HK-2 (cell line): ENCODE results near the gene CAV1.
"Not testable (repeated sequence)": the region's sequence is repeated elsewhere in the genome, so short reads cannot be mapped to it uniquely, and the experiment has no call there.

ENCODE experiments used
- DNase-seq: peaks from one replicate; pipeline ENCODE4 v3.0.0-alpha.2; 2018; ENCODE audit not compliant: unreplicated experiment

CAV1 gene

GRCh38 chr7:116582164-116582732 lies 57.4 kb downstream of the CAV1 start:
- DNase-seq, result no peak

DNA sequence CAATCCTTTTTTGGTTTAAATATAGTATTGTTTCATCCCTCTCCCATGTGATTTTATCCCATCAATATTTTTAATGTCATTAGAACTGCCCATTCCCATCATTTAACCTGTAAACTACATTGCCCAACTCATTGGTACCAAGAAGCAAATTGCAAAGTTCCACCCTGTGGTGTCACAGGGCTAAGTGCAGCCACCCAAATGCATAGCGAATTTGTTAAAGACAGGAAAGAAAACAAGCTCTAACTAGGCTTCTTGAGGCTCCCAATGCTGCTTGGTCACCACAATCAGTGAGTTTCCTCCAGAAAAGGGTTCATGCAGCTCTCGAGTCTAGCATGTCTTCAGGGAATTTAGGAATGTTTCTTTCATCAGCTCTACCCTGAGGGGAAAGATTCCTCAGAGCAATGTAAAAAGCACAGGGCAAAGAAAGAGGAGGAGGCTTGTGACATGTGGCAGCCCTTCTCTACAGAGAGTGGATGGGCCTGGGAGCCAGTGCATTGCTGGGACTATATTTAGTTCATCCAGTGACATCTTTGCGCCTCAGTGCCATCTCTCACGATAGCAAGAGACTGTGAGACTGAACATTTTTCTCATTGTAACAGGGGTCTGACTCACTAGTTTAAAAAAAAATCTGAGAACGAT lies 58.1 kb downstream of the CAV1 start:
- no peak for DNase-seq

GRCh38 chr7:116583653-116584052 lies 58.8 kb downstream of the CAV1 start:
- no peak for DNase-seq

DNA sequence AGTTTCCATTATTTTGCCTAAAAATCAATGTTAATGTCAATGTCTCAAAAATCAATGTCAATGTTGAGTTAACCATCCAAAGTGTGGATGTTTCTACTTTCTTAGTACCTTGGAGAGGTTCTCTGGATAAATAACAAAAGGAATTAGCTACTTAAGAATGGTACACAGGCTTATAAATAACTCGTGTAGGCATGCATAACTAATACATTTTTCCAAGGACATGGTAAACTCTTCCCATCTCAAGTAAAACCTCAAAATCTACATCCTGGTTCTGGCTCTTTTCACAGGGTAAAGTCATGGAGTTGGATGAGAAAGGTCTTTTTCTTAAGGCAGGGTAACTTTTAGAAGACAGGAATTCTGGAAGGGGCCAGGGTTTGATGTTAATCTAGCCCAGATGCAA lies 59.9 kb downstream of the CAV1 start:
- no peak for DNase-seq

DNA sequence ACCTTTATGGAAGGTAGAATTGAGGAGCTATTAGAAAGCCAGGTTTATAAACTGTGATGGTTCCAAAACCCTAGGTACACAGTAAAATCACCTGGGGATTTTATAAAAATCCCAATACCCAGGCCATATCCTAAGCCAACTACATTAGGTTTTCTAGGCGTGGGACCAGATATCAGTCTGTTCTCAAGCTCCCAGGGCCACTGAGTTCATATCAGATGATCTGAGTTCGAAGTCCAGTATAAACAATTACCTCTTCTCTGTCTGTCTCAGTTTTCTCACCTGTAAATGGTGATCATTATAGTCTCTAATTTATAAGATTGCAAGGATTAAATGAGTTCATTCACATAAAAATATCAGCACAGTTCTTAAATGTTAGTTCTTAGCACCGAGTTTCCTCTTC lies 60.6 kb downstream of the CAV1 start:
- no peak for DNase-seq

GRCh38 chr7:116585967-116586366 lies 61.1 kb downstream of the CAV1 start:
- no peak for DNase-seq

DNA sequence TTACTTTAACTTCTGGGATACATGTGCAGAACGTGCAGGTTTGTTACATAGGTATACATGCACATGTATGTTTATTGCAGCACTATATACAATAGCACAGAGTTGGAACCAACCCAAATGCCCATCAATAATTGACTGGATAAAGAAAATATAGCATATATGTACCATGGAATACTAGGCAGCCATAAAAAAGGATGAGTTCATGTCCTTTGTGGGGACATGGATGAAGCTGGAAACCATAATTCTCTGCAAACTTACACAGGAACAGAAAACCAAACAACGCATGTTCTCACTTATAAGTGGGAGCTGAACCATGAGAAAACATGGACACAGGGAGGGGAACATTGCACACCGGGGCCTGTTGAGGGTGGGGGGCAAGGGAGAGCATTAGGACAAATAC lies 62.4 kb downstream of the CAV1 start:
- not testable (repeated sequence) for DNase-seq

- DNase-seq, result peak; percentile 50
These were observed 63.4 kb downstream of the CAV1 start for GRCh38 chr7:116588225-116588624.

GRCh38 chr7:116588641-116589594 lies 64.1 kb downstream of the CAV1 start:
- DNase-seq, result no peak

- DNase-seq, result no peak
These were observed 66.6 kb downstream of the CAV1 start for GRCh38 chr7:116591202-116592040.

DNA sequence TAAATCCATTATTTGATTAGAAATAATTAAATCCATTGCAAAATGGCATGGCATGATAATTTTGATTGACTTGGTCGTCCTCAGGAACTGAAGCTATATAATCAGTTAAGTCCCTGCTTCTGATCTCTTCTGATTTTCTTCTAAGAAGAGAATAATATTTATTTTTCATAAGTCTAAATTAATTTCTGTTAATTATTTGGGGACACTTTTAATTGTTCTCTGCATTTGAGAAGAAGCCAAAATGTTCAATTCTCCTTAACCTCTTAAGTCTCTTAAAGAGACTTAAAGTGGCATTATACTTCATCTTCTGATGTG lies 67.2 kb downstream of the CAV1 start:
- no peak for DNase-seq

DNA sequence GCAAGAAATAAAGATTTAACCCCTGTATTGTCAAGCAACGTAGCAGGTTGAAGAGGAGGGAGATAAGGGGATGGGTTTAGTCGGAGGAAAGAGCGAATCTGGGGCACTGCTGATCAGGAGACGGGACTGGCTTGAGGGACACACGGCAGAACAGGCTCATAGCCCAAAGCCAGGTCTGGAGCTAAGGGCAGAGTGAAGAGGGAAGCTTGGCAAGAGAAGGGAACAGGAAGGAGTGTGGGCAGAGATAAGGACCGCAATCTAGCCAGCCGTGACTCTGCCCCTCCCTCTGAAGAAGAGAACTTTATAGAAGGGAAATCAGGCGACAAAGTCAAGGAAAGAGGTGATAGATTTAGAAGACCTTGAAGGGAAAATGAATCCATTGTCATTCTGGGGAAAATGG lies 67.6 kb downstream of the CAV1 start:
- peak; percentile 33 for DNase-seq

DNA sequence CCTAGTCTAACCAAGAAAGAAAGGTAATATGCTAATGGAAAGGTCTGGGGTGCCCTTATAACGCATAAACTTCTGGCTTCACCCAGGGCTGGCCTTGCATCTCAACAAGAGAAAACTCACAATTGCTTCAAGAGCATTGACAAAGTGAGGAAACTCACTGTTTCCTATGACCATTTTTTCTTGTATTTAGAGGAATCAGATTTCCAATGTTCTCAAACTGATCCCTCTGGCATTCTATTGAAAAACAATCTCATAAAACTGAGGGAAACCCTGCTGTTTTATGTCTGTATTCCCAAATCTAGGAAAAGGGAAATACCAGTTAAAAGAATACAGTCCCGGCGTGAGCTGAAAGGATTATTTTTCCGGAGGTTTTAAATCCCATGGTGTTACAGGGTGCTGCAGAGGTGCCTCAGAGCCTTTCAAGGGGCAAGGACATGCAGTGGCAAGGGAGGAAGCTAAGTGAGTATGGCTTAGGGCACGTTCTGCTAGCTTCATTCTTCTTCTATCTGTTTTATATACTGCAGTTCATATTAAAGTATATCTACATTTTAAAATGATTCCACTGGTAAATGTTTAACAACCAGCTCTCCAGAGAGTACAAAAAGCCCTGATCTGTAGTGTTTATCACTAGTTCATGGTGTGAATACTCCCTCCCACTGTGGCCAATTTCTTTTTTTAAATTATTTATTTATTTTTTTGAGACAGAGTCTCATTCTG lies 68.7 kb downstream of the CAV1 start:
- DNase-seq, result no peak

GRCh38 chr7:116595063-116595462 lies 70.2 kb downstream of the CAV1 start:
- DNase-seq, result no peak

GRCh38 chr7:116597384-116597783 lies 72.5 kb downstream of the CAV1 start:
- DNase-seq, result no peak

GRCh38 chr7:116598278-116598677 lies 73.4 kb downstream of the CAV1 start:
- no peak for DNase-seq

GRCh38 chr7:116598861-116599260 lies 74.0 kb downstream of the CAV1 start:
- no peak for DNase-seq

DNA sequence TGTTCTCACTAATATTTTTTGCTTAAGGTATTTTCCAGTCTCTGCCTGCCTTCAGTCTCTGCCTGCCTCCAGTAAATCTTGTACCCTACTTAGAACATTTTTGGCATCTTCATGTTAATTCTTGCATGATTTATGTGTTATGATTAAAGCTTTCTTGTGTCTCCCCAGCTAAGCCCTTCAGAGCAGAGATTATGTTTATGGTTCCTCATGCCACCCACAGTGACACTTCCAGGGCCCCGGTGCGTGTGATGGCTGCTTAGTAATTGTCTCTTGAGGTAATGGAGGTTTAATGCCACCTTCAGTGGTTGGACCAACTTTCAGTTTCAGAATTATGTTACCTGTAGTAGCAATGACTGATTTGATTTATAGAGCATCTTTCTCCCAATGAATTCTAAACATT lies 76.6 kb downstream of the CAV1 start:
- DNase-seq, result no peak

DNA sequence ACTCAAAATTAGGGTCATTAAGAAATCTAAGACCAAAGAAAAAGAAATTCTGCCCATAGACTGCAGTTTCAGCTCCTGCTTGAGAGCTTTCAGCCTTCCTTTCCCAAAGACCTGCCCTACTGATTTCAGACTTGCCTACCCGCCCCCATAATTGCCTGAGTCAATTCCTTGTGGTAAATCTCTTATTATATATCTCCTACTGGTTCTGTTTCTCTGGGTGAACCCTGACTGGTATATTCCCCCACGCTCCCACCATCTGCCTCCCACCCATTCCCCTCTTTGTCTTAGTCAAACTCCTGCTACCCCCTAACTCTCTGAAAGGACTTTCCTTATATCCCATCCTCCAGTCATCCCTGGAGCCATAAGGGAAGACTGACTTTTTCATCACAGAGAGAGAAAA lies 82.5 kb downstream of the CAV1 start:
- no peak for DNase-seq

DNA sequence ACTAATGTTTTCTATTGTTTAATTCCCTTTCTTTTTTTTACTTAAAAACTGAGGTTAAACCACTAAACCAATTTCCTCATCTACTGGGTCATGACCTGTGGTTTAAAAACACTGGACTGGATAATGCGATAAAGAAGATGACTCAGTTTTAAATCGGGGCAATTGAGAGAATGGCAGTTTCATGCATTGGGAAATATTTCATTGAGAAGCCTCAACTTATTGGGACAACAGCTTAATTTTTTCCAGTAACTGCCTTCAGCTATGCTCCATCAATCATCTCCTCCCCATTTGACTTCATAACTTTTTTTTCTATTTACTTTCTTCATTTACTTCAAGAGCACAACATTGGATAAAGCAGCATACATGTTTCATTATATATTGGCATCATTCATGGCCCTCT lies 85.4 kb downstream of the CAV1 start:
- no peak for DNase-seq

DNA sequence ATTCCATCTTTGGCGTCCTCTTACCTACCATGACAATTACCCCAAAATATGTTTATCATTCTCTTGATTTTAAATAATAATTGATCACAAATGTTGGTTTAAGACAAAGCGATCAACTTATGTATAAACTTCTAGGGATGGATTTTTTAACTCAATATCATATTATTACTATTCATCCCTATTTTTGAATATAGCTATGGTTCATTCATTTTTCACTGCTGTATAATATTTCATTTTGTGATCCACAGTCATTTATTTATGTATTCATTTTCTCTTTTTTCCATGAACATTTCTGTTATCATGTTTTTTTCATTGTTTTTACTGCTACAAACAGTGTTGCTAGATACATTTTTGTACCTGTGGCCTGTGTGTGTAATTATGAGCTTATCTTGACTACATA lies 85.9 kb downstream of the CAV1 start:
- DNase-seq, result no peak
